BLaER1 (cell line): ENCODE data around the gene NCDN.

Experiments used
- H3K27ac ChIP-seq: shearing (Covaris generic); formaldehyde crosslinking; 2 replicates; pipeline ENCODE4 v1.8.1; 2022
- H3K27me3 ChIP-seq: shearing (Covaris generic); formaldehyde crosslinking; 2 replicates; pipeline ENCODE4 v1.8.1; 2022
- H3K36me3 ChIP-seq: shearing (Covaris generic); formaldehyde crosslinking; 2 replicates; pipeline ENCODE4 v1.8.1; 2022
- H3K4me1 ChIP-seq: shearing (Covaris generic); formaldehyde crosslinking; 2 replicates; pipeline ENCODE4 v1.8.1; 2022
- H3K4me2 ChIP-seq: shearing (Covaris generic); formaldehyde crosslinking; 2 replicates; pipeline ENCODE4 v1.8.1; 2022
- H3K4me3 ChIP-seq: shearing (Covaris generic); formaldehyde crosslinking; 2 replicates; pipeline ENCODE4 v1.8.1; 2022
- H3K9ac ChIP-seq: shearing (Covaris generic); formaldehyde crosslinking; 2 replicates; pipeline ENCODE4 v1.8.1; 2022
- H3K9me3 ChIP-seq: shearing (Covaris generic); formaldehyde crosslinking; 2 replicates; pipeline ENCODE4 v1.8.1; 2022
- H4K20me1 ChIP-seq: shearing (Covaris generic); formaldehyde crosslinking; 2 replicates; pipeline ENCODE4 v1.8.1; 2022
- Cebpa-rat ChIP-seq: shearing (Covaris generic); IDR thresholded peaks from 2 replicates; pipeline ENCODE4 v1.8.1; 2022

Gene NCDN

DNA sequence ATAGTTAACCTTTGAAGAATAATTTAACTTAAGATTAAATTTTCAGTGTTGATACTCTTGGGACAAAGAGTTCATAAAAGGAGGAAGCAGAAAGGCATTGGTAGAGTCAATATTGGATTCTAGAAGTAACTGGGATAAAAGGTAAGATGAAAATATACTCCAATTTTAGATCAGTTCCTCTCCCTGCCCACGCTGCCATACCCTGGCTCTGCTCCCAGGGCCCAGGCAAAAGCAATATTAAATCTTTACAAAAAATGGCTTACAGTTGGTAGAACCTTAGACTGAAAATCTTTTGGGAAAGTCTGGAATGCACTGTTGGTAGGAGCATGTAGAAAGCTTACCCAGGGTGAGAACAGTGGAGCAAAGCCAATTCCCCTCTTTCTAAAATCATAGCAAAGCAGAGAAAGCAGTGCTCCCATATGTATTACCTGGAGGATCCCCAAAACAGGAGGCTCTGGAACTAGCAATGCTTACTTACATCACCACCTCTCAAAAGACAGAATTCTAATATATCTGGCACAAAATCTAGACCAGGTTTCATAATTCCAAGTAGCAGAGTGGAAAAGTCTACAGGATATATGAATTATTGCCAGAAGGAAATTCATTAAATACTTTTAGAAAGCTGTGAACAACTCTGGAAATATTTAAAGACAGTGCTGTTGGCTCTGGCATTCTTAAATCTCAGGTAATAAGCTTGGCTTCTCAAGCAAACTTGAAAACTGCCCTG is 24.9 kb upstream of the NCDN start:
- H3K36me3 ChIP-seq: peaks cover 57% of the 10 kb centered on the region
- peaks cover 3% of the 10 kb centered on the region for H3K4me1 ChIP-seq
- no peak overlapping the region for H3K27ac ChIP-seq
- peaks cover 44% of the 10 kb centered on the region for H3K9me3 ChIP-seq
- no peak overlapping the region for H3K4me2 ChIP-seq
- no peak overlapping the region for H3K9ac ChIP-seq
- no peak for TF ChIP-seq Cebpa-rat
- H3K4me3 ChIP-seq: no peak overlapping the region
- no peaks in the 10 kb centered on the region; the same call in 1 of the 2 replicates for H4K20me1 ChIP-seq
- H3K27me3 ChIP-seq: no peaks in the 10 kb centered on the region

DNA sequence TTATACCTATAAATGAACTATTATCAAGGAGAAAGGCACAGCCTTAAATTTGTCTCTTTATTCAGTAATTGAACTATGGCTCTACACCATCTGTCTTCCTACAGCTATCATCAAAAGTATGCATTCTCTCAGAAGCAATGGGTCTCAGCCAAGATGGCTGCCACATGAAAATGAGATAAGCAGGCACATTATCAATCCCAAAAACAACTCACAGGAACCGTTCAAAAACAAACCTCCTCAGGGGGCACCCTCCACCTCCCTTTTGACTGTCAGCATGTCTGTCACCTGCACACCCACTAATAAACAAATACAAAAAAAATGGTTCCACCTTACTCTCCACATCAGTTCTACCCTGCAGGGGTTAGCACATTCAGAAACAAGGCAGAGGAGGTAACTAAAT is 24.0 kb upstream of the NCDN start:
- TF ChIP-seq Cebpa-rat: no peak
- H3K4me2 ChIP-seq: no peak overlapping the region
- no peaks in the 10 kb centered on the region; the same call in 1 of the 2 replicates for H4K20me1 ChIP-seq
- peaks cover 36% of the 10 kb centered on the region for H3K9me3 ChIP-seq
- no peak overlapping the region for H3K27ac ChIP-seq
- peaks cover 12% of the 10 kb centered on the region for H3K4me1 ChIP-seq
- H3K27me3 ChIP-seq: no peaks in the 10 kb centered on the region
- H3K9ac ChIP-seq: no peak overlapping the region
- H3K4me3 ChIP-seq: no peak overlapping the region
- H3K36me3 ChIP-seq: peaks cover 54% of the 10 kb centered on the region

DNA sequence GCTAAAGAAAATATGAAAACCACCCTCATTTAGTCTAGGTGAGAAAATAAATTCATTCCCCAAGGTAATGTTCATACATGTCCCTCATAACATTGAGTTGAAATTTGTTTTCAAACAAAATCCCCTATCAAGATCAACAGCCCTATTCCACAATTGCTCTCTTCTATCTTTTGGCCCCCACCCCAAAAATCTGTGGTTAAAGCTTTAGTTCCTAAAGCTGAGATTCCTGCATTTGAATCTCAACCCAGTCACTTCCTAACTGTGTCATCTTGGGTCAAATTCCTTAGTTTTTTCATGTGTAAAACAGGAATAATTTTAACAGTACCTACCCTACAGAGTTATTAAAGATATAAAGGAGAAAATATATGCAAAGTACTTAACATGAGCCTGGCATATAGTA is 22.4 kb upstream of the NCDN start:
- H3K4me3 ChIP-seq: no peak overlapping the region
- H3K9me3 ChIP-seq: peaks cover 19% of the 10 kb centered on the region
- H3K4me2 ChIP-seq: no peak overlapping the region
- H3K9ac ChIP-seq: no peak overlapping the region
- no peak overlapping the region for H3K27ac ChIP-seq
- H3K27me3 ChIP-seq: no peaks in the 10 kb centered on the region
- TF ChIP-seq Cebpa-rat: no peak
- H3K4me1 ChIP-seq: peaks cover 29% of the 10 kb centered on the region
- H3K36me3 ChIP-seq: peaks cover 40% of the 10 kb centered on the region
- H4K20me1 ChIP-seq: peaks cover 11% of the 10 kb centered on the region; the same call in 1 of the 2 replicates

DNA sequence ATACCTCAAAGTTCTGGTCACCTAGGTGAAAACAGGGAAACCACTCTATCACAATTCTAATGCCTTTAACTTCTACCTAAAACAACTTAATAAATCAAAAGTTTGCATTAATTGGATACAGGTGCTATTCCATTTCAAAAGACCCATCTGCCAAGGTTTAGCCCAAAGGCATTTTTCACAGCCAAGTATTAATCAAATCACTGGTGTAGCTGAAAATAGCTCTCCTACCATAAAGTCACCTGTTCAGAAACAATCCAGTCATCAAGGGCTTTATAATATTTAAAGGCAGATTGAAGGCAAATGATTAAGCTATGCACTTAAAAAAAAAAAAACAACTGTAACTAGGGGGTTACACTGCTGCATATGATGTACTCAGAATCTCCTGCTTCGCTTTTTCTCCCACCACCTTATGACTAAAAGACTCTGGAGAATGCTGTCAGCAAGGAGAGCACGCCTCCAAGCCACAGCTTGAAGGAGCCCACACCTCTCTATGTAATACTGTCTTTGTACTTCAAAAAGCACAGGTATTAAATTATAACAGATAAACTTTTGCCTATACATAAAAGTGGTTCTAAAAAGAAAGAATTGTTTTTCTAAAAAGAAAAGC is 20.9 kb upstream of the NCDN start:
- no peaks in the 10 kb centered on the region for H3K27me3 ChIP-seq
- H3K4me3 ChIP-seq: no peak overlapping the region
- TF ChIP-seq Cebpa-rat: no peak
- peaks cover 12% of the 10 kb centered on the region; the same call in 1 of the 2 replicates for H4K20me1 ChIP-seq
- H3K36me3 ChIP-seq: peaks cover 40% of the 10 kb centered on the region
- H3K27ac ChIP-seq: no peak overlapping the region
- no peak overlapping the region for H3K4me2 ChIP-seq
- H3K4me1 ChIP-seq: peaks cover 34% of the 10 kb centered on the region
- H3K9ac ChIP-seq: no peak overlapping the region
- peaks cover 5% of the 10 kb centered on the region for H3K9me3 ChIP-seq

DNA sequence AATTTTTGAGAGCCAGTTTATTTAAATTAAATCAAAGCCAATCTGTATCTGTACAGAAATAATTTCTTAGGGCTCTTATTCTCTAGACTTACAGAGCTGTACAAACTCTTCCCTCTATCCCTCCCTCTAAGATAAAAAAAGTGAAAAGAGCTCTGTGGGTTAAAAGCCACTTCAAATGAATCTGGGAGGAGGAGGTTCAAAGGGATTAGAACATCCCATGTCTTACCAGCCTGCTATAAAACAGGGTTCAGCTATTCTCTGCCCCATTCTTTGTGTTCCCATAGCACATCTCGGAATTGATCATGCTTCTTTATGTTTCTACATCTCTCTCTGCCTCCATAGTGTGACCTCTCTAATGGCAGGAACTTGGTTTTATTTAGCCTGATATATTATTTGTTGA is 19.8 kb upstream of the NCDN start:
- Histone ChIP-seq H3K4me3 (no peak overlapping the region), H3K27ac (no peak overlapping the region), H4K20me1 (peaks cover 12% of the 10 kb centered on the region; the same call in 1 of the 2 replicates), H3K4me1 (peaks cover 34% of the 10 kb centered on the region), H3K27me3 (no peaks in the 10 kb centered on the region), H3K9ac (no peak overlapping the region), H3K36me3 (peaks cover 33% of the 10 kb centered on the region), H3K4me2 (peak overlapping the region; percentile 71), H3K9me3 (no peaks in the 10 kb centered on the region)
- no peak for TF ChIP-seq Cebpa-rat

DNA sequence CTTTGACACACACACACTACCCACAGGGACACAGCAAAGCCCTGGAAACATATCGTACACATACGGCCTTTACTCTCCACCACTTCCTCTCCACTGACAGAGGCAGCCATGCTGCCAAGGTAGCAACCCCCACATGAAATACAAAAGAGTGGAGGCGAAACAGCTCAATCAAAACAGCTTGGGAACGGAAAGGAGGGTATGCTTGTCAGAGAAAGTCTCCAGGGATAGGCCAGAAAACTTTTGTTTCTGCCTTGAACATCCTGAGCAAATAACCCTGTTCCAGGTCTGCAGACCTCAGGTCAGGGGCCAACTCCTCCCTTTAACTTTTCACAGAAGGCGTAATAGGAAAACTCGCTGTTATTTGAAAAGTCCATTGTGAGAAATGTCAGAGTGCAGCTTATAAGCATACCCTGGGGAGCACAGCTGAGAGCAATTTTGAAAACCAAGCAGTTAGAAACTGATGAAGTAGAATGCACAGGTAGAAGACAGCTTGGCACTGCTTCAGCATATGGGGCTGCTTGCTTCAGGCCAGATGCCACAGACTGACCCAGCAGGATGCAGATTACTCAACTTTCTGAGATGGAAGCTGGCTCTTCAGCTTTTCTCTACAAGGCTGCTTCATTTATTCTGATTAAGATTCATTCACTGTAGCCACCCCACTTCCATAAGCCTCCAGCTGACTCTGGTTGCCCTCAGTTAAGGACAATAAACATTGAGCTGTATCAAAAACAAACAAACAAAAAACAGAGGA is 18.4 kb upstream of the NCDN start:
- Histone ChIP-seq H3K36me3 (peaks cover 22% of the 10 kb centered on the region), H3K4me1 (peaks cover 34% of the 10 kb centered on the region), H3K4me2 (peak overlapping the region; percentile 71), H3K27me3 (no peaks in the 10 kb centered on the region), H4K20me1 (peaks cover 12% of the 10 kb centered on the region; the same call in 1 of the 2 replicates), H3K9me3 (no peaks in the 10 kb centered on the region), H3K9ac (no peak overlapping the region; the same call in 1 of the 2 replicates), H3K4me3 (no peak overlapping the region), H3K27ac (peak overlapping the region; percentile 45)
- no peak for TF ChIP-seq Cebpa-rat

DNA sequence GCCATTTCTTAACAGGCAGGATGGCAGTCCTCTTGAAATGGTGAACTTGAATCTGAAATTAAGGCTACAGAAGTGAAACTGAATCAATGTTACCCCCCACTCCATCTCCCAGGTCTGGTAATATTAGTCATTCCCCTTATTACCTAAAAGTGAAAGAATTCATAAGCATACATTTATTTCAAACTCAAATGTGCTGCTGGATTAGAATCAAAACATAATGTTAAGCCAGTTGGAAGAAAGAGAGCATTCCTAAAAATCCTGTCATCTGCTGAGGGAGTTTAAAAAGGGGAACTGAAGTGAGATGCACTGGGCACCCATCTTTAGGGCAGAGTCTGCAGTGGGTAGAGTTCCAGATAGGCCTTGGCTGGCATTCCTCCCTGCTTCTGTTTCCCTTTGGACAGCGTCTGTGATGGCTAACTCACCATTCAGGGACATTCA is 17.8 kb upstream of the NCDN start:
- Histone ChIP-seq H3K4me1 (peaks cover 34% of the 10 kb centered on the region), H3K27ac (peak overlapping the region; percentile 45; the same call in 1 of the 2 replicates), H3K36me3 (peaks cover 26% of the 10 kb centered on the region), H3K9ac (no peak overlapping the region; the same call in 1 of the 2 replicates), H3K4me2 (peak overlapping the region; percentile 71), H3K4me3 (no peak overlapping the region), H3K9me3 (no peaks in the 10 kb centered on the region), H4K20me1 (peaks cover 18% of the 10 kb centered on the region; the same call in 1 of the 2 replicates), H3K27me3 (no peaks in the 10 kb centered on the region)
- TF ChIP-seq Cebpa-rat: no peak

DNA sequence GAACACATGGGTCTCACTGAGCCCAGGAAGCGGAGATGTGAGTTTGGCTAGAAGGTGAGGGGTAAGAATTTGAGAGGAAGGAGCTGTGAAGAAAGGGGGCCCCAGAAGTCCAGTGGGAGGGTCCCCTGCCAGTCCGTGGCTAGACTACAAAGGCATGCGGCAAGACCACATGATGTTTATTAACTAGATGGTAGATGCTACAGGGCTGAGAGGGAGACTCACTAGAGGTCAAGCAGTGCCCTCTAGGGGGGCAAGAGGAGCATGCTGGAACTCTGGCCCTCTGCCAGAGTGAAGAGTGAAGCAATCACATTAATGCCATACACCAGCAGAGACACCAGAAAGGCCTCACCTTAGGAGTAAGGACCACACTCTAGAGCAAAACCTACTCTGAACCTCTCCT is 12.6 kb upstream of the NCDN start:
- no peak overlapping the region for H3K9ac ChIP-seq
- peaks cover 7% of the 10 kb centered on the region for H3K4me1 ChIP-seq
- no peak overlapping the region for H3K4me3 ChIP-seq
- no peak overlapping the region for H3K27ac ChIP-seq
- no peaks in the 10 kb centered on the region for H3K27me3 ChIP-seq
- TF ChIP-seq Cebpa-rat: peak; percentile 58; the same call in 1 of the 2 replicates
- peaks cover 13% of the 10 kb centered on the region; the same call in 1 of the 2 replicates for H4K20me1 ChIP-seq
- H3K9me3 ChIP-seq: 0 out of 2 replicates have a peak, but pooled peaks cover 4% of the 10 kb centered on the region
- H3K4me2 ChIP-seq: no peak overlapping the region
- peaks cover 64% of the 10 kb centered on the region for H3K36me3 ChIP-seq

DNA sequence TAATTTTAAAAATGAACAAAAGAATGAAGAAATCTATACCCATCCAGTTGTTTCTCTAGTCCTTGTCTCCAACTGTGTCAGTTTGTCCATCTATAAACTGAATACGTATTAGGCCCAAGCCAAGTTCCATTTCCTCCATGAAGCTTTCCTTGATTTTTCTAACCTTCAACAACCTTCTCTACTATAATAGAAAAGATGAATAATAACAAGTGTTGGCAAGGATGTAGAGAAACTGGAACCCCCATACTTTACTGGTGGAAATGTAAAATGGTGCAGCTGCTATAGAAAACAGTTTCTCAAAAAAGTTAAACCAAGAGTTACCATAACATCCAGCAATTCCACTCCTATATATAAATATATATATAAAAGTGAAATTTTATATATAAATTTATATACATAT is 11.0 kb upstream of the NCDN start:
- no peaks in the 10 kb centered on the region for H3K4me1 ChIP-seq
- TF ChIP-seq Cebpa-rat: no peak
- H3K27ac ChIP-seq: no peak overlapping the region
- no peak overlapping the region for H3K9ac ChIP-seq
- 0 out of 2 replicates have a peak, but pooled peaks cover 4% of the 10 kb centered on the region for H3K9me3 ChIP-seq
- no peak overlapping the region for H3K4me3 ChIP-seq
- no peaks in the 10 kb centered on the region for H3K27me3 ChIP-seq
- peaks cover 63% of the 10 kb centered on the region for H3K36me3 ChIP-seq
- H3K4me2 ChIP-seq: no peak overlapping the region
- H4K20me1 ChIP-seq: peaks cover 10% of the 10 kb centered on the region; the same call in 1 of the 2 replicates

DNA sequence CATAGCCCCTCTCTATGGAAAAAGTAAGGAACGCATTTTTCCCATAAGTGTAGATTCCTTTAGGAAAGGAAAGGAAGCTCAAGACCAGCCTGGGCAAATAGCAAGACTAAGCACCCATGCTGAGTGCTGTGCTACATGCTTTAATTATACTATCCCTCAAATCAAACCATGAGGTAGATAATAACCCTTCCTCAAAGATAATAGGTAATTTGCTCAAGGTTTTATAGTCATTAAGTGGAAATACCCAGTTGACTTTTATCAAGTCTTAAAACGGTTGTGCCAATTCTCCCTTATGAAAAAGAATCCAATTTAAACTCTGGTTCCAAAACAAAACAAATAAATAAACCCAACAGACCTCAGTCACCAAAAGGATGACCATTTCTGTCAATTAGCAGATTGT is 3.7 kb upstream of the NCDN start:
- TF ChIP-seq Cebpa-rat: no peak
- Histone ChIP-seq H3K9me3 (no peaks in the 10 kb centered on the region), H3K4me3 (no peak overlapping the region), H3K27ac (no peak overlapping the region), H3K4me2 (no peak overlapping the region), H3K4me1 (peaks cover 28% of the 10 kb centered on the region), H3K27me3 (no peaks in the 10 kb centered on the region), H4K20me1 (peaks cover 7% of the 10 kb centered on the region; the same call in 1 of the 2 replicates), H3K36me3 (peaks cover 53% of the 10 kb centered on the region), H3K9ac (no peak overlapping the region)
